NCI-H526 treated with DMSO at 0.1 percent for 48 hours (cell line): Measurements from ENCODE around the gene ATP2C2.
A peak's percentile ranks its signal among the peaks of the same experiment; 100 is the strongest.
"Not testable (repeated sequence)": the region's sequence is repeated elsewhere in the genome, so short reads cannot be mapped to it uniquely, and the experiment has no call there.

ENCODE experiments used
- DNase-seq: peaks from one replicate; lab custom pipeline; 2025; lab: John Stamatoyannopoulos, UW

The ATP2C2 gene

GRCh38 chr16:84419730-84420129 is 51.4 kb downstream of the ATP2C2 start:
- DNase-seq: no peak

GRCh38 chr16:84420556-84420955 is 52.2 kb downstream of the ATP2C2 start:
- DNase-seq: not testable (repeated sequence)

DNA sequence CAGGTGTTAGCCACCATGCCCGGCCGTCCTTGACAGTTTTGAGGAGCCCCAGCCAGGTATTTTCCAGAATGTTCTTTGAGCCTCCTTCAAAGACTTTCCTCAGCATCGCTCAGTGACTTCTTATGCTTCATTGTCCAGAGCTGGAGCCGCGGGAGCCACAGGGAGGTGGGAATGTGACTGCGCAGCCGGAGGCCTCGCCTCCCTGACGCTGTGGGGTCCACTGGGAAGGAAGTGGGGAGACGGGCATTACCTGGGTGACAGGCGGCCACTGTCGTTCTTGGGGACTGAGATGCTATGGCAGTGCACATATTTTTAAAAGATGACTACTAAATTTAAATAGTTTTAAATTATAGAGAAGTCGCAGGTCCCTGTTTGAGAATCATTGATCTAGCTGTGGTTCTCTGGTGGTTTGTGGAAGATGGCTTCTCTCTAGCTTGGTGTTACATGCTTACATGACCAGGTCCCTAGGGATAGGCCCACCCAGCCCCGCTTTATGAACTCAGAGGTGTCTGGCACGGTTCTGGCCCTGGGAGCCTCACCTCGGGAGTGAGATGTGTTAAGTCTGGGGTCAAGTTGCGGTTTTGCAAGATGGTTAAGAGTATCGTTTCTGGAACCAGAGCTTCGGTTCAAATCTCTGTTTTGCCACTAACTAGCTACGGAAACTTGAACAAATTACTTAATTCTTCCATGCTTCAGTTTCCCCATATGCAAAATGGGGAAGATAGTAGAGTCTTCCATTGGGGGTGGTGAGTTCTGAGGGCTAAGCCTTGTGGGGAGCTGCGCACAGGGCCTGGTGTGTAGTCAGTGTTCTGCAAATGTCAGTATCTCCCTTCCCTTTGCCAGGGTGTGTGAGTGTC is 53.0 kb downstream of the ATP2C2 start:
- DNase-seq: no peak

- no peak for DNase-seq
Observed at GRCh38 chr16:84421938-84422220, 53.5 kb downstream of the ATP2C2 start.

DNA sequence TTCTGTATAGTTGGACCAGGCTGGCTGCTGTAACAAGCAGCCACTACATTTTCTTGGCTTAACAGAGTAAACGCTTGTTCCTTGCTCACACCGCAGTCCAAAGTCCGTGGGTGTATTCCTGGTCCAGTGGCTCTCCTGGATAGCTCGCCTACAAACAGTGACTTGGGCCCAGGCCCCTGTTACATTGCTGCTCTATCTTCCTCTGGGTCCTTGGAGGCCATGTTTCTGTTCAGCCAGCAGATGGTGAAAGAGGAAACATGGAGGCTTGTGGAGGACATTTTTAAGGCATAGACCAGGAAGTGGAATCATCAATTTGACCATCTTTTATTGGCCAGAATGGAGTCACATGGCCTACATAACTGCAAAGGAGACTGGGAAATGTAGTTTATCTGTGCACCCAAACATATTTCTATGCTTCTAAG is 55.1 kb downstream of the ATP2C2 start:
- peak; percentile 5 for DNase-seq

DNA sequence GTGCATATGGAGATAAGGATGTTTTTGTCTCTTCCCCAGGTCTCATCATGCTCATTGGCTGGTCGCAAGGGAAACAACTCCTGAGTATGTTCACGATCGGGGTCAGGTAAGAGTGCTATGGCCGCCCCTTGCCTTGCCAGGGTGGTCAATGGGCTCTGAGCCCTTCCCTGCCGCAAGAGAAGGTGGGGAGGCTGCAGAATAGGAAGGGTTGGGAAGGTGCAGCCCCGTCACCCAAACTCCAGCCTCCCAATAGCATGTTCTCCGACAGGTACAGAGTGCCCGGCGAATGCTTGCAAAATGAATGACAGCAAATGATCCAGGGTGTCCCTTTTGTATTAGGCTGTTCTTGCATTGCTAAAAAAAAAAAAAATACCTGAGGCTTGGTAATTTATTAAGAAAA is 57.4 kb downstream of the ATP2C2 start:
- DNase-seq: no peak

DNA sequence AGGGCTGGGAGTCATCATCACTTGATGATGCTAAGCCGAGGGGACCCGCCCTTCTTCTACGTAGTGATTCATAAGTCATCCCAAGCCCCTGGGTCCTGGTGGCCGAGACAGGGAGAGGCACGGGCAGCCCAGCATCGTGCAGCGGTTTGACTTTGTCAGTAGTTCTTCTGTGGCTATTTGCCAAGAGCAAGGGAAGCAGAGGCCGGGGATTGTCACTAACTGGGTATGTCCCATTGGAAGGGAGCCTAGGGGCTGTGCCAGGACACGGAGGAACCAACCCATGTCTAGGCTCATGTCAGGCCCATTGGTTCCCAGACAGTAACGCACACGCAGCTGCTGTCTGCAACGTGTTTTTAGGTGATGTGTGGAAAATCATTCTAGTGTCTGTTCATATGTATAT is 58.5 kb downstream of the ATP2C2 start:
- no peak for DNase-seq

GRCh38 chr16:84427553-84427952 is 59.2 kb downstream of the ATP2C2 start:
- no peak for DNase-seq

DNA sequence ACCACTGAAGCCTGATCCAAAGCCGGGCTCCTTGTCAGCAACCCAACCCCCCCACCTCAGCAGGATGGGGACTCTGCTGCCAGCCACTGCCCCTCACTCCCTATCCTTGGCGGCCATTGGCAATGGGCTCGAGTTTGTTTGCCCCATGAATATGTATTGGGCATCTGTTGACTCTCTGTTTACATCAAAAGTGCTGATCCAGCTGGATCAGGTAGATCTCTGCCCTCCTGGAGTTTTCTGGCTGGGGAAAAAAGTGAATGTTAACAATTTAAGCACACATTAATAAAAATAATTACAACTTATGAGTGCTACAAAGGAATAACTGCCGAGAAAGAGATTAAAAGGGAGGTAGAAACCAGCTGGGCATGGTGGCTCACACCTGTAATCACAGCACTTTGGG is 62.5 kb downstream of the ATP2C2 start:
- no peak for DNase-seq

DNA sequence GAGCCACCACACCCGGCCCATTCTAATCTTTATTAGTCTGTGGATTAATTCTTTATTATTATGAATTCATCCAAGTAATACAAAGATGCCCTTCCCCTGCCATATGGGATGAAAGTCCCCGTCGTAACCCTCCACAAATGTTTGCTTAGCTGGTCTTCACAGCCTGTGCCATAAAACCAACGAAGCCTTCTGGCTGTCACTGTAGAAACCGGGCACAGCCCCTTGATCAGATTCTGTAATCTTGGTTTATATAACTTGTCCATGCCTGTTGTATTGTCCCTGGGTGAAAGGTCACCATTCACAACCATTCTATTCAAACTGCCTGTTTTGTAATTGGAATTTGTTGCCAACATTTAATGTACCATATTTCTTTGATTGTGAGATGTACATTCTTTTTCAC is 66.5 kb downstream of the ATP2C2 start:
- no peak for DNase-seq

- no peak for DNase-seq
Observed at GRCh38 chr16:84436196-84436595, 67.9 kb downstream of the ATP2C2 start.

GRCh38 chr16:84438971-84439696 is 70.8 kb downstream of the ATP2C2 start:
- DNase-seq: no peak

GRCh38 chr16:84442416-84443145 is 74.2 kb downstream of the ATP2C2 start:
- no peak for DNase-seq

DNA sequence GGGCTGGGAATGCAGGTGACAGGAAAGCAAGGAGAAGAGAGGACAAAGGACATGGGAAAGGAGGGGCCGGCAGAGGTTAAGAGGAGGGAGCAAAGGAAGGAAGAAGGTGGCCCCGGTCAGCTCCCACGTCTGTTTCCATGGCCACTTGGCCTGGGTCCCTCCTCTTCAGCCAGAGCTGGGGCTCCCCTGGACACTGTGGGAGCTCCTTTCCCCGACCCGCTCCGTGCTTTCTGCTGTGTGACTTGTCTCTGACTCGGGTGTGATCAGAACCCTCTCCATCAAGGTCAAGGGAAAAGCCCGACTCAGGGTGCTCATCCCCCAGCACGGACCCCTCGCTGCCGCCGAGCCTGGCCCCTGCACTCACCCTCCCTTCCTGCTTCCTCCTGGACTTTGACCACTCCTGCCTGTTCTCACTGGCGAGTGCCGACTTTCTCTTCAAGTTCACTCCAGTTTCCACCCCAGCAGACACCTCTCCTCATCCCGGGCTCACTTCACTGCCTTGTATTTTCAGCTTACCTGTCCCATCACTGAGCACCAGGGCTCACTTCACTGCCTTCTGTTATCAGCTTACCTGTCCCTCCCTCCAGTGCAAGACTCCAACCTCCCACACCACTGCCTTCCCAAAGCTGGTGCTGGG is 74.9 kb downstream of the ATP2C2 start:
- DNase-seq: no peak

- DNase-seq: no peak
Observed at GRCh38 chr16:84444476-84444875, 76.1 kb downstream of the ATP2C2 start.

GRCh38 chr16:84446084-84446483 is 77.7 kb downstream of the ATP2C2 start:
- DNase-seq: no peak

DNA sequence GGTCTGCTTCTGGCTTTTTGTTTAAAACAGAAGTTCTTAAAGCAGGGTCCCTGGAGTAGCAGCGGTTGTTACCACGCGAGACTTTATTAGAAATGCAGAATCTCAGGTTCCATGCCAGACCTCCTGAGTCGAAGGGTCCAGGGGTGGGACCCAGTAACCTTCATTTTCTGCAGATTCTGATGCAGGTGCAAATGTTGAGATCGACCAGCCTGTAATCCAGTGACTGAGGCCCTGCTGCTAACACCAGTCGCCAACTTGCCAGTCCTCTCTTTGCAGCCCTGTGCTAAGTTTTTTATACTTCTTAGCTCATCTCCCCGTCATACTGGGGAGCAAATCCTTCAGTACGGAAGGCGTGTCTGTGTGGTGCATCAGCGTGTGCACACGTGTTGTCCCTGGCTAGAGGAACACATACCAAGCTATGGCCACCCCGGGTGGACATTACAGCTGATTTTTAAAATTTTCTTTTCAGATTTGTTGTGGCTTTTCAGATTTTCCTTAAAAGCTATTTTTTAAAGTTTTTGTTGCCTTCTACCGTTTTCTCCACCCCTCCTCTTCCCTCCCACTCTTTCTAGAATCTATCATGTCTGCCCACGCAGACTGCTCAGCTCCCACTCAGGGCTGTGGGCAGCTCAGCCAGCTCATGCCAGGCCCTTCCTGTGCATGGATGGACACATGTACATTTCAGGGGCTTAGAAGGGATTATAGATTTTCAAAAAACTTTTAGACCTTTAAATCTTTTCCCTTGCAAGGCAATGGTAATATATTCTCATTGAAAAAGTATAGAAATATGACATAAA is 78.5 kb downstream of the ATP2C2 start:
- DNase-seq: no peak

DNA sequence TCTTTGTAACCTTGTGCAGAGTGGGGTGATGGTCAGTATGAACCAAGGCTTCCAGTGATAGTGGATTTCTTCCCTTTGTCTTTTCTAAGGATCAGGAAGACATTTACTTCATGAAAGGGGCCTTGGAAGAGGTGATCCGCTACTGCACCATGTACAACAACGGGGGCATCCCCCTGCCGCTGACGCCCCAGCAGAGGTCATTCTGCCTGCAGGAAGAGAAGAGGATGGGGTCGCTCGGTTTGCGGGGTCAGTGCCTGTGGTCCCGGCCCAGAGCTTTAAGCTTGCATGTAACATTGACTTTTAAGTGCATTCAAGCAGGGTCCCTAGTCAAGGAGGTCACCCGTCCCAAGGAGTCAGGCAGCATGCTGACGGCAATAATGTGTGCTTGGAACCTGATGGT is 80.1 kb downstream of the ATP2C2 start:
- no peak for DNase-seq

- no peak for DNase-seq
Observed at GRCh38 chr16:84449156-84450140, 81.1 kb downstream of the ATP2C2 start.

DNA sequence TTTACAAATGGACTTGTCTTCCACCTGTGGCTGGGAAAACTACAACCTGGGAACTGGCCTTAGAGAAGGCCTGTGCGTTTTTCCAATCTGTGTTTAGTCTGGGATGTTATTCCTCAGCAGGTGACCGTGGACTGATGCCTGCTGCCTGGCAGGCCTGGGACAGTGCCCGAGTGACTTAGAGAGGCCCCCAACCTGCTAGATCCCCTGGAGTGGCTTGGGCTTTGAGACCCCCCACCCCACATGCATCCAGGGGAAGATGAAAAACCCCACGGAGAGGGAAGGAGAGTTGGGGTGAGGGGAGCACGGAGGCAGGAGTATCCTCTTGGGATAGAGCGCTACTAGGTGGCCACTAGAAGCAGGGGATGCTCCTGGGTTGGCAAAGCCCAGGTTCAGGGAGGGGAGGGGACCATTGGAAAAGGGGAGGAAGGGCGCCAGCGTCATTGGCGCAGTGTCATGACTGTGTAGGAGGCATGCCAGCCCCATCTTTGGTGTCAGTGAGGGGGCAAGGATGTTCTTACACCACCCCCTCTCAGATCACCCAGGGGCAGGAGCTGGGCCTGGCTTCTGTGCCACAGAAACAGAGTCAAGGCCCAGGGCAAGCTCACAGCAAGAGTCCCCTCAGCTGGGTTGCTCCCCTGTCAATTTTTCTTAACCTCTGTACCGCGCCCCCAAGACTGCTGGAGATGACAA is 82.0 kb downstream of the ATP2C2 start:
- DNase-seq: no peak
